Measurements from ENCODE around the gene CRYBA1.
"Not testable (repeated sequence)": the region's sequence is repeated elsewhere in the genome, so short reads cannot be mapped to it uniquely, and the experiment has no call there.

The CRYBA1 gene

GRCh38 chr17:29238133-29238850, 8.4 kb upstream of the CRYBA1 start:
- DNase-seq (ENCODE audit: low spot score), result no peak

- DNase-seq (ENCODE audit: low spot score), result no peak
Measured at GRCh38 chr17:29240477-29240876, 6.2 kb upstream of the CRYBA1 start.

GRCh38 chr17:29240968-29241963, 5.4 kb upstream of the CRYBA1 start:
- DNase-seq (ENCODE audit: low spot score), result no peak

- DNase-seq (ENCODE audit: low spot score), result no peak
Measured at GRCh38 chr17:29242051-29242450, 4.6 kb upstream of the CRYBA1 start.

- DNase-seq (ENCODE audit: low spot score), result no peak
Measured at GRCh38 chr17:29242790-29243189, 3.9 kb upstream of the CRYBA1 start.

- DNase-seq (ENCODE audit: low spot score), result no peak
Measured at GRCh38 chr17:29243792-29244191, 2.9 kb upstream of the CRYBA1 start.

- DNase-seq (ENCODE audit: low spot score), result no peak
Measured at GRCh38 chr17:29245401-29245800, 1.3 kb upstream of the CRYBA1 start.

GRCh38 chr17:29247219-29247618, 560 bp downstream of the CRYBA1 start:
- no peak for DNase-seq (ENCODE audit: low spot score)

- DNase-seq (ENCODE audit: low spot score), result no peak
Measured at GRCh38 chr17:29248845-29249244, 2.2 kb downstream of the CRYBA1 start.

GRCh38 chr17:29250666-29251065, 4.0 kb downstream of the CRYBA1 start:
- no peak for DNase-seq (ENCODE audit: low spot score)

- DNase-seq (ENCODE audit: low spot score), result no peak
Measured at GRCh38 chr17:29251184-29251583, 4.5 kb downstream of the CRYBA1 start.

- DNase-seq (ENCODE audit: low spot score), result no peak
Measured at GRCh38 chr17:29252101-29252791, 5.6 kb downstream of the CRYBA1 start.

GRCh38 chr17:29253037-29253436, 6.4 kb downstream of the CRYBA1 start:
- DNase-seq (ENCODE audit: low spot score), result no peak

- no peak for DNase-seq (ENCODE audit: low spot score)
Measured at GRCh38 chr17:29255926-29256522, 9.4 kb downstream of the CRYBA1 start.

- DNase-seq (ENCODE audit: low spot score), result no peak
Measured at GRCh38 chr17:29256735-29257466, 10.2 kb downstream of the CRYBA1 start.

- DNase-seq (ENCODE audit: low spot score), result no peak
Measured at GRCh38 chr17:29257756-29258155, 11.1 kb downstream of the CRYBA1 start.

- DNase-seq (ENCODE audit: low spot score), result no peak
Measured at GRCh38 chr17:29263916-29264315, 17.3 kb downstream of the CRYBA1 start.

- not testable (repeated sequence) for DNase-seq (ENCODE audit: low spot score)
Measured at GRCh38 chr17:29271980-29272379, 25.3 kb downstream of the CRYBA1 start.

GRCh38 chr17:29273924-29274323, 27.3 kb downstream of the CRYBA1 start:
- no peak for DNase-seq (ENCODE audit: low spot score)

- DNase-seq (ENCODE audit: low spot score), result no peak
Measured at GRCh38 chr17:29278692-29279091, 32.0 kb downstream of the CRYBA1 start.

GRCh38 chr17:29279397-29280070, 32.9 kb downstream of the CRYBA1 start:
- no peak for DNase-seq (ENCODE audit: low spot score)
